GM19023 (cell line): ENCODE measurements around the gene RGS10.

Experiments
- ATAC-seq: cut with Tn5 transposase; IDR thresholded peaks from one replicate; pipeline ENCODE4 v1.9.1; 2021; ENCODE audit warnings: mild to moderate bottlenecking, moderate library complexity; ENCODE audit not compliant: unreplicated experiment

The RGS10 gene

DNA sequence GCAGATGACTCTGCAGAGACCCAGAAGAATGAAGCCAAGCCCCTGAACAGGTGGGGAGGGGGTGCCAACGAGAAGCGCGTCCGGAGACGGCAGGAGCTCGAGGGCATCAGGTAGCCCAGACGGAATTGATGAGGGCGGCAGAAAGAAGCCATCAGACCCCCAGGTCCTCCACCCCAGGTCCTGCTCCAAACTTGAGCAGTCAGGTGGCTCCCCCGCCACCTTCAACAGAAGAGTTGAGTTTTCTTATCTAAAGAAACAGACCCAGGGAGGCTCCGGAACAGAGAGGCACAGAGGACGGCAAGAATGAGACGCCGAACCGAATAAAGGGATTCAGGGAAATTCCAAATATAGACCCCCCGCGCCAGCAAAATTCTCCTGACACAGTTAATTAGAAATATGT lies 22.2 kb downstream of the RGS10 start:
- no peak for ATAC-seq

DNA sequence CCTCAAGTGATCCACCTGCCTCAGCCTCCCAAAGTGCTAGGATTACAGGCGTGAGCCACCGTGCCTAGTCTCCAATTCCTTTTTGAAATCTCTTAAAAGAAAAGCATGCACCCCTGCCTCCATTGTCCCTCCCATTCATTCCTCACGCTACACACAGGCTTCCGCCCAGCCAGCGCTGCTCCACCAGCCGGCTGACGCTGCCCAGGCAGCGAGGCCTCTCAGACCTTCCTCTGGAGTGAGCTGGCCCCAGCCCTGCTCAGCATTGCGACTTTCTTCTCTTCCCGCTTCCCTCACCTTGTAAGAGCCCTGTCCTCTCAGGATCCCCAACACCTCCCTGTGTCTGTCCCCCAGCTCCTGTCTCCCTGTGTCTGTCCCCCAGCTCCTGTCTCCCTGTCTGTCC lies 23.6 kb downstream of the RGS10 start:
- ATAC-seq, result no peak

DNA sequence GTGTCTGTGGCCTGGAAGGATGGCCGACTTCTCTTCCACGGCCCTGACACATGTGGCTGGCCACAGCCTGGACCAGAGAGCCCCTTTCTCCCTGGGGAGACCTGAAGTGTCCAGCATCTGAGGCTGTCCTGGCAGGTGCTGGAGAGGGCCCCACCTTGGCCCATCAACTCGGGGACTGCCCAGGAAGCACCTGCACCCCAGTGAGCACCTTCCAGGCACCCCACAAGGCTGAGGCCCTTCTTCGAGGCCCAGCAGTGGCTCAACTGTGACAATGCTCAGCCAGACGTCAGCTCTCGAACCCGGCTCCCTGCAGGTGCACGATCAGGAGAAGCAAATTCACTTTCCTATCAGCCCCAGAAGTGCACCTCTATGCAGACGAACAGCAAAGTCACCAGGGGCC lies 24.3 kb downstream of the RGS10 start:
- ATAC-seq, result peak; percentile 18

DNA sequence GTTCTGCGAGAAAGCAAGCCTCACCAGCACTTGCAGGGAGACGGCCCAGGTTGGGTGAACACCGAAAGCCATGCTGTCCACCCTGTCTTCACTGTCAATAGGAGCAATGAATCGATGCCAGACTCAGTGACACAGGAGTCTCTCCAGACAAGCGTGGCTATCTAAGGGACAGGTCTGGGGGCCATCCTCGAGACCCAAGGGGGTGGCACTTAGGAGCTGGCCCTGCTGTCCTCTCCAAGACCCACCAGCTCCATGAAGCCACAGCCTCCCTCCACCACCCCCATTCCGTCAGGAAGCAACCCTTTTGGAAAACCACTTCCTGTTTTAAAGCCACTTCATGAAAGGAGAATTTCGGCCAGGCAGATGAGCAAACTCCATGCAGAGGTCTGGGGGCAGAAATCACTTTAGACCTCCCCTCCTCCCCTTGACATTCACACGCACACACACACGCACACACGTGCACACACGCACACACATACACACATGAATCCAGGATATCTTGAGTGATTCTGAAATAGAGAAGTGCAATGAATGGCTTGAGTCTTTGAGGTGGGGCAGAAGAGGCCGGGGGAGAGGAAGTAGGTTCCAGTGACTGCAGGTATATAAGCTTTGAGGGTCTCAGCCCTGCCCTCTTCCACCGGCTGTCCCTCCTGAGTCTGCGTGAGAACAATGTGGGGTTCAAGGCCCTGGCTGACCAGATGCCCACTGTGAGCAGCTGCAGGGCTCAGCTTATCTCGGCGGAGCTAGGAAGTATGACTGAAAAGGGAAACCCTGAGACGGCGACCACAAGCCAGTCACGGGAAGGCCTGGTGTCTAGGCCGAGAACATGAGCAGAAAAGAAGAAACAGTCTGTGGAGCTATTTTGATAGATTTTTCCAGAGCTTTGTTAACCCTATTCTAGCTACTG lies 25.0 kb downstream of the RGS10 start:
- peak; percentile 65 for ATAC-seq

DNA sequence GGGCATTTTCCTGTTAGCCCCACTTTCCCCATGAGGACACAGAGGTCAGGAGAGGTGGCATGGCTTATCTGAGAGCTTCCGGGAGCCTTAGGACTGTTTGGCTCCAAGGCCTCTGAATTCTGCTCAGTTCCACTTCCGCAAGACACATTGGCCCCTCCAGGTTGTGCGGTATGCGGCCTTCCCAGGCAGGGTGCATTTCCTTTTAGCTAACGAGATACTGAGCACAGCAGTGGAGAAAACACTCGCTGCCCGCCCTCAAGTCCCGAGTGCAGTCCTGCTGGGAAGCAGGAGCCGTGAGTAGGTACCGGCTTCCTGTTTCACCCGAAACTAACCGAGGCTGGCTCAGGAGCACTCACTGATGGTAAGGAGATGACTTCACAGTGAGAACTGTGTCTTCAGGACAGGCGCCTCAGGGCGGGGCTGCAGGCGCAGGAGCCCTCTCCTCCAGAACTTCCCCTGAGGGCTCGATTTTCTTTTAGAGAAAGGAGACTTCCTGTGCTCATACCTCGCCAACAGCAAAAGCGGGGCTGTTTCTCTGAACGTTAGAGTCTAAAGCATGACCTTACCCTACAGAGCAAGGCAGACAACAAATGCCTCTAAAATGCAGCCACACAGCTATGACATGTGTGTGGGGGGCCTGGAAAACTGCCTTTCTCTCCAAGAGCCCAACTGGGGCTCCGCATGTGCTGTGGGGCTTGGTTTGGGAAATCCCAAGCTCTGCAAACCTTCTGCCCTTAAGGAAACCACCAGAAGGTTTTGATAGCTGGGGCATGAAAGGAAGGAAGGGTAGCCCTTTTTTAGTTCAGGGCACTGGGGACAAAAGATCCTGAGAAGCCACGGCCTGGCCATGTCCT lies 25.9 kb downstream of the RGS10 start:
- ATAC-seq, result peak; percentile 65

DNA sequence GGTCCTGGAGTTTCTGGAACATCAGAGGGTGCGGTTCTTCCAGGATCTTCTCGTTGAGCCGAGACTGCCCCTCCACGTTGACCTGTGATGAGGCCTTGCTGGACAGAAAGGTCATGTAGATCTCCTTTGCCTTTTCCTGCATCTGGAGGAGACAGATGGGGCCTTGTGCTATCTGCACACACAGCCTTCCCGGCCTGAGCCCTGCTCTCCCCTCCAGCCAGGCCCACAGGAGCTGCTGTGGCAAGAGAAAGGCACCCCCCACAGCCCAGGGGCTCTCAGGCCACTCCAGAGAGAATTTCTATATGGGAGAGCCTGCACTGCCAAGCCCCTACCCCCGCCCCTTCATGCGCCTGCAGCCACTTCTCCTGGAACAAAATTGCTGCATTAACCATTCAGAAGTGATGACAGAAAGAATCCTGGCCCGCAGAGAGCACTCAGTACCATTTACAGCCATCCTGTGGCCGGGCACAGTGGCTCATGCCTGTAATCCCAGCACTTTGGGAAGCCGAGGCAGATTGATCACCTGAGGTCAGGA lies 26.9 kb downstream of the RGS10 start:
- ATAC-seq, result no peak

DNA sequence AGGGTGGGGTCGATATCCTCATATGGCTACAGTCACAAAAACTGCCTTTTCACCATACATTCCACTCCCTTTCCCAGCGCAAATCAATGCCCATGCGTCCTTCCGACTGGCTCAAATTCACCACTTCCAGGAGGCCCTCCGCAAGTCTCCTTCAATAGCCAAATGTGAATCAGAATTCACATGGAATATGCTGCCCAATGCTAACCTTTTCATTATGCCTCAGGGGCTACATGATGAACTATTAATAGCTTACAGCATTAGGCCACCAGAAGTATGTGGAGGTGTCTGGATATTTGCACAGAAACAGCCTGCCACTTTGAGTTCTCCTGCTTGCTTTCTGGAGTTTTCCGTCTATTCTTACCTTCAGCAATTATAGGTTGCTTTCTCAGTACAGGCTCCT lies 27.7 kb downstream of the RGS10 start:
- no peak for ATAC-seq

DNA sequence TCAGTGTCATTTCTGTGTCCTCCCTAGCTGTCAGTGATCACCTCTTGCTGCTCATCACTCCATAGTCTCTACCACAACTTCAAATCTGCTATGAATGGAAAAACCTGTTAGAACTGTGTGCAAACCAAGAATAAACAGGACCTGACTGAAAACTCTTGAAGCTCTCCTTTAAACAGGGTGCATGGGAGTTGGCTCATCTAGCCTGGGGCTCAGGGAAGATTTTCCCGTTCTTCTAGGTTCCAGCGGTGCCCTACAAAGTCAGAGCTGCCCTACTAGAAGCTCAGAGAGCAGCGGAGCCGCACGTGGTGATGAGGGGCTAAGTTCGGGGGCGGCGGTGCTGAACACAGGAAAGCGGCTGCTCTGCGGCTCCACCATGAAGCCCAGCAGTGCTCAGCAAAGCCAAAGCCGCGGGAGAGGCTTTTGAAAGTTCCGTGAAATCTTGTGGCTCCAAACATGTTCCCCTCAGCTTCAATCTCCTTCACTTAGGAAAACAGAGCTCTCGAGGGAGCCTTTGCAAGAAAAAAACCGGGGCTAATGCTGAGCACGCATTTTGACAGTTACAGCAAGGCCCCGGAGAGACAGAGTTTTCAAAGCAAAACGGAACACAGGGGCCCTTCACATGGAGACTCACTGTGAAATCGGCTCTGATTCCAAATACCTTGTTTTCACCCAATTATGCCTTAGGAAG lies 30.5 kb downstream of the RGS10 start:
- ATAC-seq, result no peak

DNA sequence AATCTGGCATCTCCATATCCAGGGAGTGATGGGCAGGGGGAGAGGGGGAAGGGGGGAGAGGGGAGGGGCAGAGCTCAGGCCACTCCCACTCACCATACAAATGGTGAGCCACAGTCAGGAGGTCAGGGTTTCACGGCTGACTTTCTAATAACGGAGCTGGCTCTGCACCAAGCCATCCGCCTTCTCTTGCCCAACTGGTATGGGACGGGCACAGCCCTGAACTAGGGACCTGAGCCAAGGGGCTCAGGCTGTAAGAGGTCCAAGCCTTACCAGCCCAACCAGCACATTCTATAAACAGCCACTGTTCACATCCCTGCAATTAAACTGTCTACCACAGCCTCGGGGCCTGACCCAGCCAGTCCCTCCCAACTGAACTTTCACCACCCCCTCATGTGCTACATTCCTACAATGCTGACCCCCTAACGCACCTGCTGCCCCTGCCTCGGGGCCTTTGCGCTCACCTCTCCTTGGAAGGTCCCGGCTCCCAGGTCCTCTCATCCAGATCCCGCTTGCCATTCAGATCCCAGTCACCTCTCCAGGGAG lies 32.5 kb downstream of the RGS10 start:
- ATAC-seq, result no peak

DNA sequence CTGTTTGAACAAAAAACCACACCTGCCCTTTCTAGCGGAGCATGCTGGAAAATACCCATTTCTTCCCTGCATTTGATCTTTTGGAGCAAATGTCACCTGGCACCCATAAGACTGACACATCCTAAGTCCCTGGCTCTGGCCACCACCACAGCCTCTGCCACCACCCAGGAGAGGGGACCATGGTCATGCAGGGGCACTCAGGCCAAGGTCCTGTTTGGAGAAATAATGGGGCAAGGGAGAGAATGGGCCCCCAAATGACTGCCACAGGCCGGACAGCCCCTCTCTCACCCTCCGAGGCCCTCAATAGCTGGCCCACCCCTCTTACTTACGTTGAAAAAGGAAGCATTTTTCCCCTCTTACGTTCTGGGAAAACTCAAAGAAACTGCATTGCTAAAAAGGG lies 35.4 kb downstream of the RGS10 start:
- ATAC-seq, result no peak

DNA sequence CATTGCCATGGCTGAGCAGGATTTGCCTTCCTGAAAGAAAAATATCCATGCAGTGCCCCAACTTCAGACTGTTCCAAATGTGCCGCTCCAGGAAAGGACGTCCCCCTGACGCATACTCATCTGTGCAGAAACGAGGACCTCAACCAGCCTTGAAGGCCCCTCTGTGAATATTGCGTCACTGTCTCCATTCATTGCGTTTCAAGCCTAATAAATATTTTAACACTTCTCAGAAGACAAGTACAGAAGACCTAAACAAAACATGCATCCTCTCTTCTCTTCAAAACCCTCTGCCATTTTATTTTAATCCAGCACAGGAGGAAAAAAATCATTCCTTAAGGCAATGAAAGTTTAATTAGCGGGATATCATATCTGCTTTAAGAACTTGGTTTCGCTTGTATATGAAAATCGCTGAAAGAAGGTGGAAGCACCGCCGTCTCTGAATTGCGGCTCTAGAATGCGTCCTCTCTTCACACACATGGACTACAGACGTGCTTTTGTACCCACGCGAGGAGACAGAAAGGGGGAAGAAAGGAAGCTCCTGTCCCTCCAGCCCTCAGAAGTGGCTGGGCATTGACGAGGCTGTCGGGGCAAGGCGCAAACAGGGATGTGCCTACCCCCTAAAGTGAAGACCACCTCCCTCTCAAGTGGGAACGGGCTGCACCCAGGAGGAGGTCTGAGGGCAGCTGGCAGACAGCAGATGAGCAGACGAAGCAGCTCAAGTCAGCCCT lies 36.8 kb downstream of the RGS10 start:
- no peak for ATAC-seq

DNA sequence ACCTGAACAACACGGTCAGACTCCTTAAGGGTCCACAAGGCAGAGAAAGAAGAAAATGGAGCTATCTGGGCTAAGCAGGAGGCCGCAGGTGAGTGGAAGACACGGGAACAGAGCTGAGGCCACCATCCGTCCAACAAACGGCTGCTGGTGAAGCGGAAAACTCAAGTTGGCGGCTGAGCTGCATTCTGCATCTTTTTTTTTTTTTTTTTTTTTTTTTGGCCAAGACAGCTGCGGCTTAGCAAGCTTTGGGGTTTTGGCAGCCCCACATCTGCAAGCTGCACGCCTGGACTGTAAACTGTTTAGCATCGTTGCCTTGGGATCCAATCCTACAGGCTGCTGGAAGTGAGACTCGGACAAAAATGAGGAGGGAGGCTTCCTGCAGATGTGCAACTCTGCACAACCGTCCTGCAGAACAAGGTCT lies 37.4 kb downstream of the RGS10 start:
- no peak for ATAC-seq

DNA sequence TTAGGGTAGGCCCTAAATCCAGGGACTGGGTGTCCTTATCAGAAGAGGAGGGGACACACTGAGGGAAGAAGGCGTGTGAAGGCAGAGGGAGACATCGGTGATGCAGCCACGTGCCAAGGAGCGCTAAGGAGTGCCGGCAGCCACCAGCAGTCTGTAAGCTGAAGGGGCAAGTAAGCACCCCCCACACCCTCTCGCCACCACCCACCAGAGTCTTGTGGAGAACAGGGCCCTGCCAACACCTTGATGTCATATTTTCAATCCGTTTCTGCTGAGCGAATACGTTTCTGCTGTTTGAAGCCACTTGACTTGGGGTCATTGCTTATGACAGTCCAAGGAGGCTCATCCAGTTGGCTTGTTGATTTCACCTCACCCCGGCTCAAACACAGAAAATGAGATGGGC lies 37.9 kb downstream of the RGS10 start:
- no peak for ATAC-seq

DNA sequence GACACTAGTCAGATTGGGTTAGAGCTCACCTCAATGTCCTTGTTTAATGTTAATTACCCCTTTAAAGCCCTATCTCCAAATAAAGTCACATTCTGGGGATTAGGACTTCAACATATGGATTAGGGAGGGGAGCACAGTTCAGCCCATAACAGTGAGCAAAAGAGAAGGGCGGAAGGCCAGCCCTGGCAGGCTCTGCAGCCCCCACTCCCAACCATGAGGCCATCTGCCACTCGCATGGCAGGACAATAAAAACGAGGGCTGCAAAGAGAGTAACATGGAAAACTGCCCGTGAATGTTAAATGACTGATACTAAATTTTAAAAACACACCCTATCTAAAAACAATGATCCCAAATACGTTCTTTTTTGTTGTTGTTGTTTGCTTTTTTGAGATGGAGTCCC lies 38.7 kb downstream of the RGS10 start:
- no peak for ATAC-seq

DNA sequence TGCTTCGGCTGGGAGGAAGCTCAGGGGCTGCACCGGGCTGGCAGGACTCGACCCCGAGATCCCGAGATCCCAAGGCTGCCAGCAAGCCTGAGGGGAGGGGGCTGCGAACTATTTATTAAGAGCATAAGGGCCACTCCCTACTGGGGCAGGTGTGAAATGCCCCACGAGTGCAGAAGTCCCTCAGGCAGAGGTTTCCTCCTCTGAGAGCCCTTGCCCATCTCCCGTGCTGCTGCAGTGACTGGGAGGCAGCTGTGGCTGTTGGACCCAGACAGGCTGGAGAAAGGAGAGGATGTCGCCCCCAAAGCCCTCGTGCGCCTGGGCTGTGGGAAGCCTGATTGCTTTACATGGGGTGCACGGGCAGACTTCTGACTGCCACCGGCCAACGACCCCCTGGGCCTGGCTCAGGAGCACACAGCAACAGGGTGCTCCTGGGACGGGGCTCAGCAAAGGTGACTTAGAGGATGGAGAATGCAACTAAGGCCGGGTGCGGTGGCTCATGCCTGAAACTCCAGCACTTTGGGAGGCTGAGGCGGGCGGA lies 39.8 kb downstream of the RGS10 start:
- no peak for ATAC-seq

DNA sequence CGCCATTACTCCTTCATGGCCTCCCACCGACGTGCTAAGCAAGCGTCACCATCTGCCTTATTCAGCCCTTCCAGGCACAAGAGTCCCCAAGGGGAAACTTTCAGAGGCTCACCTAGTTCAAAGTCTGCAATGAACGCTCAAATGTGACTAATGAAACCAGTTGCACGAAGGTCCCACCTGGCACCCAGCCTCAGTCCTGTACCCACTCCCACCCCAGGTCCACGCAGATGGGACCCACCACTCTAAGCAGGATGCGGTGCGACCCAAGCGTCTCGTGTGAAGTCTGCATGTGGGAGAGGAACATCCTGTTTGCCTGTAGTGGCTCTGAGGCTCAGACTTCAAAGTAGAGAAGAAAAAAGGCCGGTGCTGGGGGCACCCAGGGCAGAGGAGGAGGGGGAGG lies 40.3 kb downstream of the RGS10 start:
- ATAC-seq, result peak; percentile 53

DNA sequence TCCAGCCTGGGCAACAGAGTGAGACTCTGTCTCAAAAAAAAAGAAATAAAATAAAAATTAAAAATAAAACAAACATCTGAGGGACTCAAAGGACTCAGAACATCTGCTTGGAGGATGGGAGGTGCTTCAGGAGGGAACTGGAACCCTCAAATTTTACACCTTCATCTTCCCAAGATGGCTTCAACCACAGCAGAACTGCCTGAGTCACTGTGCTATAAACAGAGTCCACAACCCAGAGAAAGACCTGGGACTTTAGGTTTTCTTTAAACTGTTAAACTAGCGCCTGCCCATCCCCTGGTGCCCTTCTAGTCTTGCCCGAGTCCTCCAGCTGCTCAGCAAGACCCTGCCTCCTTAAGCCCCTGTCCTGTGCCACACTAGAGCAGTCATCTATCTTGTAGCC lies 40.8 kb downstream of the RGS10 start:
- no peak for ATAC-seq

DNA sequence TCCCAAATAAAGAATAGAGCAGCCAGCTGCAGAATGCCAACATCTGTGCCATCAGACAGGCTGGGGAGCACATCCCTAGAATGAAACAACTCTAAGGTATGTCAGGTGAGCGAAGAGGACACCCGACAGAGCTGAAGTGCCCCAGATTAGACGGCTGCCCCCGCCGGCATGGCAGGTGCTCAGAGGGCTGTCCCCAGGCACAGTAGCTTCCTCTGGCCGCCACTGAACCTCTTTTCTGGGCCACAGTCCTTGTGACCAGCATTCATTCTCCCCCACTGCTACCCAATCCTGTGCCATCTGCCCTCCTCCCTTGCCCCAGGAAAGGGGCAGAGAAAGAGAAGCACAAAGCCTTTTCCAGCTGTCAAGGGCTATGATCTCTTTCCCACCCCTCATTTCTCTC lies 41.7 kb downstream of the RGS10 start:
- no peak for ATAC-seq

DNA sequence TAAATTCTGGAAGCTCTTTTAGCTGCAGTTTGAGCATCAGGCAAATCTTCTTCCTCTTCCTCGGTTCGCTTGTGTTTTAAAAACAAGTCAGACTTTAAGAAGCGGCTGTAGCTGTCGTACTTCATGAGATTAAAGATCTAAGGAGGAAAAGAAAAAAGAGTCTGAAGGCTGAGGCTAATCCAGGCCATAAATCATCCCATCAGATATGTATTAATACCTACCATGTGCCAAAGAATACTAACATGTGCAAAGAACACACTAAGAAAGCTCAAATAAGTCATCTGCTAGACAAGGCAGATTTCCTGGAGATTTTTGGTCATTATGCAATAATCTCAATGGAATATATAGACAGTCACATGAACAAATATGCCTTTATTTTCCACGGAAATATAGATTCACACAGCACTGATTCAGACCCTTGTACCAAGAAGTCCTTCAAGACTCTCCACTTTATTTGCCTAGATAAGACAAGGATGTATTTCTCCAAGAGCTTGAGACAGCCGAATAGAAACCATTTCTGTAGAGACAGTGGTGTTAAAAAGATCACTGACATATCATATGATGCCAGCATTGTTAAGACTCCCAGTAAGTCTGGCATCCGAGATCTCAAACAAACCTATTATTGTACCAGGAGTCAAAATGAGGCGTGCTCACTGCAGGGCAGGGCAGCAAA lies 42.3 kb downstream of the RGS10 start:
- ATAC-seq, result no peak

DNA sequence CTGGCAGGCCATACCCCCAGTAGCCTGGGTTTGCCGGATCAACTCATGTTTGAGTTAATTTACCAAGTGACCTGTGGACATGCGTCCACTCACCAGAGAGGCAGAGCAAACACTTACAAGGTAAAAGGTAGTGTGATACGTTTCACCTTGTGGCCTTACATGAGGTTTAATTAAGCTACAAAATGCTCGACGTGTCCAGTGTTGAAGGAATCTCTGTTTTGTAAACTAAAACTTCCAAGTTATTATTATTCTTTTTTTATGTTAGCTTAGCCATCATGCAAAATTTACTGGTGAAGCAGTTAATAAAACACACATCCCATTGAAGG lies 42.9 kb downstream of the RGS10 start:
- ATAC-seq, result no peak
